ENCODE measurements around the gene IRAG1.

The IRAG1 gene

DNA sequence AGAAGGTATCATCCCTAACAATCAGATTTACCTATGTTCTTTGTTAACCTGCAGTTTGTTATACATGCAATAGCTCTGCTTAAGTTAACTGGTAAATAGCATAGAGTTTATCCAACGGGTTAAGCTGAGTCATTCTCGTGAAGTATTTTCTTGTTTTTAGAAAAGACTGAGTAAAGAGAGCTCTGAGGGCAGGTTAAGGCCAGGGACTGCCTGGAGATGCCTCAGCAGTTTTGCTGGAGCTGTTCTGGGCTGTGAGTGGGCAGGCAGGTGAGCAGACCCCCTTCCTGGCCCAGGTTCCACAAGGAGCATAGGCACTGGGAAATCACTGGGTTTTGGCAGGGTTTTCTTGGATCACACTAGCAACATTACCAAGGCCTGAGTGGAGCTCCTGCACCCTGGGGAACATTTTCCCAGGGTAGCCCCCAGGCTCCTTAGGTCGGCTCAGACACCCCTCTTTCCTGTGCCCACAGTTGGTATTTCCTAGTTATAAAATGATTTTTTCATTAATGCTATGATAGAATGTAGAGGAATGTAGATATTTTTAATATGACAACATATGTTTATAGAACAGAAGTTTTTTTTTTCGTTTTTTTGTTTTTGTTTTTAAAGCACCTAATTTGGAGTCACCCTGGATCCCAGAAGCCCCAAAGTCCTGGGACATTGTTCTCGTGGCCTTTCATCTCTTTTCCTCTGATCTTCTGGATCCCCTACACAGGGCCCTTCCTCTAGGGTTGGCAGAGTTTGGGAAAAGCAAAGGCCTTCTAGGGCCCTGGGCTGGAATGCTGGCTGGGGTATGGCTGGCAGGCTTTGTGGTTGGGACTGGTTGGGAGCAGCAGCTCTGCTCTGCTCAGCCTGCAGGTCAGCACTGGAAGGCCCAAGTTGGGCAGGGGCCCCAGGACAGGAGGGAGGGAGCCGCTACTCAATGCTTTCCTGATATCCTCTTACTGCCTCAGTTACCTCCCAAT, 26.7 kb downstream of the IRAG1 start:
- Histone ChIP-seq H3K36me3 (ENCODE audit: insufficient read depth, low read length) (no peaks in the 10 kb centered on the region), H3K9me3 (ENCODE audit: low read depth, low read length) (no peaks in the 10 kb centered on the region), H3K4me3 (no peak overlapping the region), H3K27ac (peak overlapping the region; percentile 74), H3K9ac (ENCODE audit: insufficient read length) (peak overlapping the region; percentile 39)
- TF ChIP-seq EZH2 (IDR thresholded peaks at IDR 0.05) = no peak
- TF ChIP-seq POLR2AphosphoS5 (IDR thresholded peaks at IDR 0.05; ENCODE audit: borderline replicate concordance, low read depth, low read length) = no peak
- no peak for TF ChIP-seq FOXP2 (optimal IDR thresholded peaks at IDR 0.05; ENCODE audit: control extremely low read depth, extremely low read length, insufficient read depth)
- DNase-seq (ENCODE audit: low read depth, low spot score) = no peak

- Histone ChIP-seq H3K4me3 (no peak overlapping the region), H3K27ac (peak overlapping the region; percentile 59; the same call in 1 of the 2 replicates), H3K9ac (ENCODE audit: insufficient read length) (no peak overlapping the region), H3K36me3 (ENCODE audit: insufficient read depth, low read length) (no peaks in the 10 kb centered on the region), H3K9me3 (ENCODE audit: low read depth, low read length) (no peaks in the 10 kb centered on the region)
- no peak for TF ChIP-seq POLR2AphosphoS5 (IDR thresholded peaks at IDR 0.05; ENCODE audit: borderline replicate concordance, low read depth, low read length)
- TF ChIP-seq FOXP2 (optimal IDR thresholded peaks at IDR 0.05; ENCODE audit: control extremely low read depth, extremely low read length, insufficient read depth) = no peak
- no peak for TF ChIP-seq EZH2 (IDR thresholded peaks at IDR 0.05)
- DNase-seq (ENCODE audit: low read depth, low spot score) = no peak
These were observed 29.1 kb downstream of the IRAG1 start for GRCh38 chr11:10664496-10664895.

DNA sequence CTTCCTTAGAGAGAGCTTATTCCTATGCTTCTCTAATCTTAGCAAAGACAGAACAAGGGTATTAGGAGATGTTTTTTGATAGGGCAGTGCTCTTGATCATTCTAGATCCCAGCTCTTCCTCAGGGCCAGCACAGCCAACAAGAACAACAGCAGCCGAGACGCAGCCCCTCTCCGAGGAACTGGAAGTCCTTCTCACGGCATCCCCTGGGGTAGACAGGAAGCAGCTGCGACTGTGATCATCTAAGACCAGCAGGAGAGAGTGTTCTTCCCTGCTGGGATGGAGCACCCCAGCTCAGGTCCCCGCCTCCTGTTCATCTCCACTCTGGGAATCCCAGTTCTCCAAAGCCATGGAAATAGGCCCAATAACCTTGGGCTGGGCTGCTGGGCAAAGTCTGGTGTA, 29.6 kb downstream of the IRAG1 start:
- Histone ChIP-seq H3K4me3 (no peak overlapping the region), H3K36me3 (ENCODE audit: insufficient read depth, low read length) (no peaks in the 10 kb centered on the region), H3K9me3 (ENCODE audit: low read depth, low read length) (no peaks in the 10 kb centered on the region), H3K9ac (ENCODE audit: insufficient read length) (no peak overlapping the region), H3K27ac (peak overlapping the region; percentile 59; the same call in 1 of the 2 replicates)
- peak; percentile 48 for DNase-seq (ENCODE audit: low read depth, low spot score)
- no peak for TF ChIP-seq EZH2 (IDR thresholded peaks at IDR 0.05)
- TF ChIP-seq FOXP2 (optimal IDR thresholded peaks at IDR 0.05; ENCODE audit: control extremely low read depth, extremely low read length, insufficient read depth) = peak; percentile 16

DNA sequence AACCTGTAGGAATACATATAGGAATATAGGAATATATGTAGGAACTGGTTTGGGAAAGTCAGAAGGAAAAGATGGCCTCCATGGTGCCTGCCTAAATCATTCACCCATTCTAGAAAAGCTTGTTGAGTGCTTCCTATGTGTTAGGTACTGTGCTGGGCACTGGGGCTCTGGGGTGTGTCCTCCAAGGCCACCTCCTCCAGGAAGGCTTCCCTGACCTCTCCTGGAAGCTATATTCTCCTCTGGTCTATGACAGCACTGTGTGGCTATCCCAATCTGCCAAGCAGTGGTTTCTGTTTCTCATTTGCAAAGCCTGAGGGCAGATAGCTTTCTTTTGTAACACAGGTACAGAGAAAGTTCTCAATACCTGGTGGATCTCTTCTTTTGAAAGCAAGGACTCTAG, 30.2 kb downstream of the IRAG1 start:
- Histone ChIP-seq H3K9me3 (ENCODE audit: low read depth, low read length) (no peaks in the 10 kb centered on the region), H3K4me3 (no peak overlapping the region), H3K27ac (peak overlapping the region; percentile 59; the same call in 1 of the 2 replicates), H3K36me3 (ENCODE audit: insufficient read depth, low read length) (no peaks in the 10 kb centered on the region), H3K9ac (ENCODE audit: insufficient read length) (no peak overlapping the region)
- TF ChIP-seq FOXP2 (optimal IDR thresholded peaks at IDR 0.05; ENCODE audit: control extremely low read depth, extremely low read length, insufficient read depth) (no peak), POLR2AphosphoS5 (IDR thresholded peaks at IDR 0.05; ENCODE audit: borderline replicate concordance, low read depth, low read length) (no peak), EZH2 (IDR thresholded peaks at IDR 0.05) (no peak)
- DNase-seq (ENCODE audit: low read depth, low spot score) = no peak

DNA sequence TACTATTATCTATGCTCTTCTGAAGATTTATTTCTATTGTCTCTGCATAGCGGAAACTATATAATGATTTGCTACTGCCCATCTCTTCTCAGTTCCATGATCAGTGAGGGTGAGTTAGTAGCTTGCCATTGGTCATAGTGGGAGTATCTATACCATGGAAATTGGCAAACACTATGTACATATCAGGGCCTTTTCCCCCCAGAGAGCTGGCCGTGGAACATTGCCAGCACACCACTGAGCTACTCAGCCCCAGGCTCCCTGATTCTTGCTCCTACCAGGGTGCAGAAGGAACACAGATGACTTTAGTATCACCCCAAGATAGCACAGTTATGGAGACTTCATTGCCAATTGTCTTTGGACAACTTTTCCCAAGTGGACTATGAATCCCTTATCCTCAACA, 33.2 kb downstream of the IRAG1 start:
- H3K27ac ChIP-seq = peak overlapping the region; percentile 69; the same call in 1 of the 2 replicates
- no peaks in the 10 kb centered on the region for H3K36me3 ChIP-seq (ENCODE audit: insufficient read depth, low read length)
- H3K9me3 ChIP-seq (ENCODE audit: low read depth, low read length) = no peaks in the 10 kb centered on the region
- TF ChIP-seq FOXP2 (optimal IDR thresholded peaks at IDR 0.05; ENCODE audit: control extremely low read depth, extremely low read length, insufficient read depth) (no peak), POLR2AphosphoS5 (IDR thresholded peaks at IDR 0.05; ENCODE audit: borderline replicate concordance, low read depth, low read length) (no peak)
- H3K4me3 ChIP-seq = no peak overlapping the region
- DNase-seq (ENCODE audit: low read depth, low spot score) = no peak
- H3K9ac ChIP-seq (ENCODE audit: insufficient read length) = no peak overlapping the region

DNA sequence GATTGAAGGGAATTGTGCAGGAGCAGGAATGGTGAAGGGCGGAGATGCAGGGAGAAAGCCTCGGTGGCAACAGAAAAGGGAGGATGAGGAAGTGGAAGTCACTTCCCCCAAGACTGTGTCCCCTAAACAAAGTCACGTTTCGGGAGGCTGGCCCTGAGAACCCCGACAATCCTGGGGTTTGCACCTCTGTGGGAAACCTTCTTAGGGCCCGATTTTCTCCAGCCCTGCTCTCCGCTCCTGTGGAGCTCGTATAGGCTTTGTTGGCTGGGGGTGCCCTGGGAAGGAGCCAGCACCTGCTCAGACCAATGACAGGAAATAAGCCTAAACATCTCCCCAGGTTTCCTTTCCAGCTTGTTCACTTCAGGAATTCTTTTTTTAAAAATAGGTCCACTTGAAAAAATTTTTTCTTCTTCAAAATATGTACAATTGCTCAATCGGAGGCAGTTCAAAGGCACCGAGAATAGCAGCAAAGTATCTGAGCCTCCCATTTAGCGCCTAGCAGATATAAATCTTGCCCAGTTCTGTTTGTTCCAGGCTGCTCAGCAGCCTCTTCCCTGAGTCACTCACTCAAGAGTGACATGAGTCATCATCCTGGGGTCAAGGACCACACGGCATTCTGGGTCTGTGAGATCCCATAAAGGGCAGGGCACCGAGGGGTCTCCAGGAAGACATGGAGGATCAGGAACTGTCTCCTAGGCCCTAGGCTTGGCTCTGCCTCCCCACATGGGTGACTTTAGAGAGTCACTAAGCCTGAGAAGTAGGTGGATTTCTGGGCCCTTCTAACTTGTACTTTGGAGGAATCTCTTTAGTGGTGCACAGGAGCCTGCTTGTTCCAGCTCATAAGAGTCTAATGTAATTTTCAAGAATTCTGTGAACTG, 34.0 kb downstream of the IRAG1 start:
- no peaks in the 10 kb centered on the region for H3K9me3 ChIP-seq (ENCODE audit: low read depth, low read length)
- no peak overlapping the region for H3K9ac ChIP-seq (ENCODE audit: insufficient read length)
- H3K36me3 ChIP-seq (ENCODE audit: insufficient read depth, low read length) = no peaks in the 10 kb centered on the region
- DNase-seq (ENCODE audit: low read depth, low spot score) = no peak
- no peak overlapping the region for H3K4me3 ChIP-seq
- TF ChIP-seq POLR2AphosphoS5 (IDR thresholded peaks at IDR 0.05; ENCODE audit: borderline replicate concordance, low read depth, low read length) (no peak), EZH2 (IDR thresholded peaks at IDR 0.05) (no peak), FOXP2 (optimal IDR thresholded peaks at IDR 0.05; ENCODE audit: control extremely low read depth, extremely low read length, insufficient read depth) (no peak)
- peak overlapping the region; percentile 69; the same call in 1 of the 2 replicates for H3K27ac ChIP-seq

DNA sequence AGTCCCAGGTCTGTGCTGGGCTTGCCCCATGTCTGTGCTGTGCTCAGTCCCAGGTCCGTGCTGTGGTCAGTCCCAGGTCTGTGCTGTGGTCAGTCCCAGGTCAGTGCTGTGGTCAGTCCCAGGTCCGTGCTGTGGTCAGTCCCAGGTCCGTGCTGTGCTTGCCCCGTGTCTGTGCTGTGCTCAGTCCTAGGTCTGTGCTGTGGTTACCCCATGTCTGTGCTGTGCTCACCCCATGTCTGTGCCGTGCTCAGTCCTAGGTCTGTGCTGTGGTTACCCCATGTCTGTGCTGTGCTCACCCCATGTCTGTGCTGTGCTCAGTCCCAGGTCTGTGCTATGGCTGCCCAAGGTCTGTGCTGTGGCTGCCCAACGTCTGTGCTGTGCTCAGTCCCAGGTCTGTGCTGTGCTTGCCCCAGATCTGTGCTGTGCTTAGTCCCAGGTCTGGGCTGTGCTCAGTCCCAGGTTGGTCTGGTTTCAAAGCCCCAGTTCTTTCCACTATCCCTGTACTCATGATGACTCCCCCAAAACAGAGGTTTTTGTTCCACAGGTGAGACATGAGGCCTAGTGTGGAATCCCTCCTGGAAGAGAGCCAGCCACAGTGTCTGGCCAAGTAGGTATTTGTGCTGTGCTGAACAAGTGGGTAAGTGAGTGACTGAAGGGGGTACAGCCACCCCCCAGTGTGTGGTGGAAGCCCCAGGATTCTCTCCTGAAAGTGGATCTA, 34.8 kb downstream of the IRAG1 start:
- TF ChIP-seq EZH2 (IDR thresholded peaks at IDR 0.05) (no peak), FOXP2 (optimal IDR thresholded peaks at IDR 0.05; ENCODE audit: control extremely low read depth, extremely low read length, insufficient read depth) (no peak), POLR2AphosphoS5 (IDR thresholded peaks at IDR 0.05; ENCODE audit: borderline replicate concordance, low read depth, low read length) (no peak)
- no peak overlapping the region for H3K4me3 ChIP-seq
- no peak for DNase-seq (ENCODE audit: low read depth, low spot score)
- H3K36me3 ChIP-seq (ENCODE audit: insufficient read depth, low read length) = no peaks in the 10 kb centered on the region
- no peak overlapping the region for H3K9ac ChIP-seq (ENCODE audit: insufficient read length)
- H3K9me3 ChIP-seq (ENCODE audit: low read depth, low read length) = no peaks in the 10 kb centered on the region
- H3K27ac ChIP-seq = no peak overlapping the region
